Measurements from ENCODE around the gene CROCC2.

CROCC2 gene

GRCh38 chr2:240983361-240983995 lies 77.3 kb downstream of the CROCC2 start:
- no peak overlapping the region for H3K4me3 ChIP-seq (ENCODE audit: low read depth, low read length)
- in situ Hi-C loops (cut with HindIII; ENCODE audit: low sequenced_read_pairs): no loop called here
- no peak for DNase-seq (ENCODE audit: low read depth)
- TF ChIP-seq CTCF (IDR thresholded peaks at IDR 0.05; ENCODE audit: low read depth, low read length, missing control alignments): peak; percentile 64

GRCh38 chr2:240983996-240984498 lies 77.9 kb downstream of the CROCC2 start:
- DNase-seq (ENCODE audit: low read depth): no peak
- in situ Hi-C loops (cut with HindIII; ENCODE audit: low sequenced_read_pairs): no loop called here
- TF ChIP-seq CTCF (IDR thresholded peaks at IDR 0.05; ENCODE audit: low read depth, low read length, missing control alignments): no peak
- H3K4me3 ChIP-seq (ENCODE audit: low read depth, low read length): no peak overlapping the region

- H3K4me3 ChIP-seq (ENCODE audit: low read depth, low read length): no peak overlapping the region
- no peak for TF ChIP-seq CTCF (IDR thresholded peaks at IDR 0.05; ENCODE audit: low read depth, low read length, missing control alignments)
- no peak for DNase-seq (ENCODE audit: low read depth)
- in situ Hi-C loops (cut with HindIII; ENCODE audit: low sequenced_read_pairs): no loop called here
Observed at GRCh38 chr2:240985881-240986786, 80.0 kb downstream of the CROCC2 start.

- no peak for DNase-seq (ENCODE audit: low read depth)
- no peak for TF ChIP-seq CTCF (IDR thresholded peaks at IDR 0.05; ENCODE audit: low read depth, low read length, missing control alignments)
- H3K4me3 ChIP-seq (ENCODE audit: low read depth, low read length): no peak overlapping the region
- in situ Hi-C loops (cut with HindIII; ENCODE audit: low sequenced_read_pairs): no loop called here
Observed at GRCh38 chr2:240986787-240987411, 80.8 kb downstream of the CROCC2 start.

- in situ Hi-C loops (cut with HindIII; ENCODE audit: low sequenced_read_pairs): no loop called here
- no peak for TF ChIP-seq CTCF (IDR thresholded peaks at IDR 0.05; ENCODE audit: low read depth, low read length, missing control alignments)
- DNase-seq (ENCODE audit: low read depth): no peak
- H3K4me3 ChIP-seq (ENCODE audit: low read depth, low read length): no peak overlapping the region
Observed at GRCh38 chr2:240987588-240987987, 81.5 kb downstream of the CROCC2 start.

GRCh38 chr2:240988146-240988545 lies 82.0 kb downstream of the CROCC2 start:
- no peak for TF ChIP-seq CTCF (IDR thresholded peaks at IDR 0.05; ENCODE audit: low read depth, low read length, missing control alignments)
- DNase-seq (ENCODE audit: low read depth): no peak
- in situ Hi-C loops (cut with HindIII; ENCODE audit: low sequenced_read_pairs): no loop called here
- no peak overlapping the region for H3K4me3 ChIP-seq (ENCODE audit: low read depth, low read length)

Measured in astrocyte of the cerebellum (primary cell).